Liver (tissue), 9 donors: ENCODE measurements around the gene ANXA11. TPM values are rescaled to one million over a fixed set of nuclear protein-coding genes. Genes with fewer than 3 reads are reported as not detected.

Experiments
- DNase-seq: peaks from one replicate; pipeline ENCODE4 v3.0.0-alpha.2; 2017; ENCODE audit warnings: low spot score
- H3K27ac ChIP-seq, 2 donors: one replicate each; pipeline ENCODE4 v1.7.0; 2013; ENCODE audit warnings: inconsistent platforms in 2 of 2, low read length in 2 of 2, control low read depth in 1 of 2, low read depth in 1 of 2, mild to moderate bottlenecking in 1 of 2
- H3K27me3 ChIP-seq, 4 donors: one replicate each; pipeline versions ENCODE4 v1.6.1 to v1.7.0; 2013; ENCODE audit warnings: low read length in 3 of 4, inconsistent platforms in 1 of 4, mild to moderate bottlenecking in 1 of 4, moderate library complexity in 1 of 4; ENCODE audit not compliant: control insufficient read depth in 4 of 4, insufficient read depth in 4 of 4
- H3K36me3 ChIP-seq, 4 donors: one replicate each; pipeline versions ENCODE4 v1.6.1 to v1.7.0; 2013; ENCODE audit warnings: low read length in 3 of 4, mild to moderate bottlenecking in 3 of 4, low read depth in 1 of 4, moderate library complexity in 1 of 4; ENCODE audit not compliant: control insufficient read depth in 4 of 4, insufficient read depth in 3 of 4
- H3K4me1 ChIP-seq, 4 donors: one replicate each; pipeline versions ENCODE4 v1.6.1 to v1.7.0; 2013; ENCODE audit warnings: low read length in 3 of 4, mild to moderate bottlenecking in 3 of 4, moderate library complexity in 1 of 4; ENCODE audit not compliant: control insufficient read depth in 4 of 4, insufficient read depth in 4 of 4
- H3K4me3 ChIP-seq, 3 donors: one replicate each; pipeline versions ENCODE4 v1.6.1 to v1.7.0; 2013; ENCODE audit warnings: low read length in 3 of 3, control low read depth in 1 of 3, low read depth in 1 of 3, mild to moderate bottlenecking in 1 of 3
- H3K9ac ChIP-seq, 2 donors: one replicate each; pipeline ENCODE4 v1.7.0; 2013; ENCODE audit warnings: low read length in 2 of 2, mild to moderate bottlenecking in 2 of 2, moderate library complexity in 2 of 2, control low read depth in 1 of 2, low read depth in 1 of 2
- H3K9me3 ChIP-seq, 4 donors: one replicate each; pipeline versions ENCODE4 v1.6.1 to v1.7.0; 2013; ENCODE audit warnings: low read length in 3 of 4; ENCODE audit not compliant: control insufficient read depth in 4 of 4
- EGR1 ChIP-seq, 2 donors: IDR thresholded peaks; 2 replicates each; pipeline ENCODE4 v1.6.1; 2016 to 2018; ENCODE audit warnings: antibody characterized with exemption in 2 of 2, low read depth in 2 of 2
- FOXA1 ChIP-seq: IDR thresholded peaks from 2 replicates; pipeline ENCODE4 v1.6.1; 2016; ENCODE audit warnings: antibody characterized with exemption
- FOXA2 ChIP-seq: IDR thresholded peaks from 2 replicates; pipeline ENCODE4 v1.6.1; 2016; ENCODE audit warnings: antibody characterized with exemption
- GABPA ChIP-seq, 2 donors: IDR thresholded peaks in 1 of 2; conservative IDR thresholded peaks in 1 of 2; 2 replicates each; pipeline ENCODE4 v1.6.1; 2016; ENCODE audit warnings: antibody characterized with exemption in 2 of 2, mild to moderate bottlenecking in 1 of 2, moderate library complexity in 1 of 2
- HNF4A ChIP-seq, 2 donors: conservative IDR thresholded peaks; 2 replicates each; pipeline ENCODE4 v1.6.1; 2016; ENCODE audit warnings: antibody characterized with exemption in 2 of 2, mild to moderate bottlenecking in 2 of 2
- HNF4G ChIP-seq: IDR thresholded peaks from 2 replicates; pipeline ENCODE4 v1.6.1; 2016; ENCODE audit warnings: antibody characterized with exemption
- JUND ChIP-seq, 2 donors: IDR thresholded peaks; 2 replicates each; pipeline ENCODE4 v1.6.1; 2016; ENCODE audit warnings: antibody characterized with exemption in 2 of 2
- NR2F2 ChIP-seq: IDR thresholded peaks from 2 replicates; pipeline ENCODE4 v1.6.1; 2016; ENCODE audit warnings: antibody characterized with exemption
- RAD21 ChIP-seq, 2 donors: IDR thresholded peaks; 2 replicates each; pipeline ENCODE4 v1.6.1; 2016; ENCODE audit warnings: antibody characterized with exemption in 2 of 2, mild to moderate bottlenecking in 2 of 2
- RXRA ChIP-seq, 2 donors: IDR thresholded peaks; 2 replicates each; pipeline ENCODE4 v1.6.1; 2017 to 2018; ENCODE audit warnings: antibody characterized with exemption in 2 of 2, mild to moderate bottlenecking in 1 of 2
- SP1 ChIP-seq: IDR thresholded peaks from 2 replicates; pipeline ENCODE4 v1.6.1; 2018; ENCODE audit warnings: antibody characterized with exemption, mild to moderate bottlenecking
- TAF1 ChIP-seq: conservative IDR thresholded peaks from 2 replicates; pipeline ENCODE4 v1.6.1; 2016; ENCODE audit warnings: antibody characterized with exemption, mild to moderate bottlenecking
- YY1 ChIP-seq: IDR thresholded peaks from 2 replicates; pipeline ENCODE4 v1.6.1; 2016; ENCODE audit warnings: antibody characterized with exemption, mild to moderate bottlenecking
- WGBS: extraction: QIAGEN DNeasy Blood & Tissue Kit; methylation state at CpG from one replicate; pipeline ENCODE4 v1.1.7; 2013; 5-methylcytosine and 5-hydroxymethylcytosine counted together
- polyA plus RNA-seq, 2 donors: library from polyadenylated mRNA; stranded (reverse) in 1 of 2; unstranded in 1 of 2; fragments of 200-250 nt in 1 of 2; fragments of >200 nt in 1 of 2; fragmentation: Nextera tagmentation in 1 of 2; extraction: Ambion mirVana in 1 of 2; gene quantifications; one replicate each; pipeline versions ENCODE4 v1.2.1 to v1.2.3, GENCODE V29; 2013 to 2015
- total RNA-seq, 2 donors: library from RNA; depleted of rRNA; stranded (reverse); fragments of >200 nt; gene quantifications; one replicate each; pipeline ENCODE4 v1.2.3, GENCODE V29; 2014
- TF ChIP-seq, protein P1 (sequence below): fragments of 150-350 bp; IDR thresholded peaks from 2 replicates; pipeline ENCODE4 v1.5.1; 2017; ENCODE audit warnings: improper control_type of control experiment, low read depth, low read length; ENCODE audit not compliant: missing input control
- TF ChIP-seq, protein P2 (sequence below): IDR thresholded peaks from 2 replicates; pipeline ENCODE4 v1.6.1; 2016; ENCODE audit warnings: antibody characterized with exemption
- TF ChIP-seq, protein P3 (sequence below): IDR thresholded peaks from 2 replicates; pipeline ENCODE4 v1.6.1; 2016; ENCODE audit warnings: antibody characterized with exemption, mild to moderate bottlenecking
- TF ChIP-seq, protein P4 (sequence below): IDR thresholded peaks from 2 replicates; pipeline ENCODE4 v1.6.1; 2016; ENCODE audit warnings: antibody characterized with exemption
- TF ChIP-seq, protein P5 (sequence below): IDR thresholded peaks from 2 replicates; pipeline ENCODE4 v1.6.1; 2016; ENCODE audit warnings: antibody characterized with exemption
- donor health status: healthy.
- donor health status: healthy.
- donor health status: healthy.
- donor health status: healthy.
- donor health status: healthy.

Gene ANXA11
- total and polyA plus RNA-seq, 4 donors: 14.0 to 40.4 (median 24.8) TPM

DNA sequence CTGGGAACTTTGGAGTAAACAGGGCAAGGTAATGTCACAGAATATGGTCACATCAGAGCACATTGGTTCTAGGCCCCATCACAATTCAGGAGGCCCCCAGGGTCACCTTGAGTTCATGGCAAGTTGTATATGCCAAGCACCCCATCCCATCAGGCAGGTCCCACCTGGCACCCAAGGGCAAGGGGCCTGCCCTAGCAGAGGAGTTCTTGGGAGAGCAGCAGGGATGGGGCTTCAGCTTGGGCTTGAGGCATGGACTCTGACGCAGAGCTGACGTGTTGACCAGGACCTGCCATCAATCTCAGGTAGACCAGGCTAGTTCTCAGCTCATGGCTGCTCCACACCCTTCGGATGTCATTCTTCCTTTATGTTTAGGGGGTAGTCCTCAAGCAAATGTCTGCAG is 51.9 kb downstream of the ANXA11 start:
- Histone ChIP-seq H3K9me3 (no peaks in the 10 kb centered on the region), H3K27ac (no peak overlapping the region), H3K27me3 (no peaks in the 10 kb centered on the region), H3K4me1 (peaks cover 0 to 3% (median 0%) of the 10 kb centered on the region in 4 donors), H3K36me3 (peaks cover 7 to 59% (median 34%) of the 10 kb centered on the region in 4 donors), H3K4me3 (no peak overlapping the region), H3K9ac (no peak overlapping the region)
- WGBS: 100% methylated on average over 3 of the region's 3 CpGs
- TF ChIP-seq GABPA (IDR thresholded peaks at IDR 0.05 in 1 of 2, conservative IDR thresholded peaks at IDR 0.05 in 1 of 2) (no peak), TAF1 (no peak), JUND (IDR thresholded peaks at IDR 0.05) (no peak), EGR1 (IDR thresholded peaks at IDR 0.05; ENCODE audit: low read depth in 2 of 2) (no peak), FOXA1 (no peak), FOXA2 (no peak), HNF4G (no peak), NR2F2 (no peak), SP1 (no peak), HNF4A (conservative IDR thresholded peaks at IDR 0.05) (no peak), RAD21 (IDR thresholded peaks at IDR 0.05) (no peak), RXRA (IDR thresholded peaks at IDR 0.05) (no peak), YY1 (no peak)
- TF ChIP-seq, protein P1, sequence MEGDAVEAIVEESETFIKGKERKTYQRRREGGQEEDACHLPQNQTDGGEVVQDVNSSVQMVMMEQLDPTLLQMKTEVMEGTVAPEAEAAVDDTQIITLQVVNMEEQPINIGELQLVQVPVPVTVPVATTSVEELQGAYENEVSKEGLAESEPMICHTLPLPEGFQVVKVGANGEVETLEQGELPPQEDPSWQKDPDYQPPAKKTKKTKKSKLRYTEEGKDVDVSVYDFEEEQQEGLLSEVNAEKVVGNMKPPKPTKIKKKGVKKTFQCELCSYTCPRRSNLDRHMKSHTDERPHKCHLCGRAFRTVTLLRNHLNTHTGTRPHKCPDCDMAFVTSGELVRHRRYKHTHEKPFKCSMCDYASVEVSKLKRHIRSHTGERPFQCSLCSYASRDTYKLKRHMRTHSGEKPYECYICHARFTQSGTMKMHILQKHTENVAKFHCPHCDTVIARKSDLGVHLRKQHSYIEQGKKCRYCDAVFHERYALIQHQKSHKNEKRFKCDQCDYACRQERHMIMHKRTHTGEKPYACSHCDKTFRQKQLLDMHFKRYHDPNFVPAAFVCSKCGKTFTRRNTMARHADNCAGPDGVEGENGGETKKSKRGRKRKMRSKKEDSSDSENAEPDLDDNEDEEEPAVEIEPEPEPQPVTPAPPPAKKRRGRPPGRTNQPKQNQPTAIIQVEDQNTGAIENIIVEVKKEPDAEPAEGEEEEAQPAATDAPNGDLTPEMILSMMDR: no peak
- TF ChIP-seq, protein P2, sequence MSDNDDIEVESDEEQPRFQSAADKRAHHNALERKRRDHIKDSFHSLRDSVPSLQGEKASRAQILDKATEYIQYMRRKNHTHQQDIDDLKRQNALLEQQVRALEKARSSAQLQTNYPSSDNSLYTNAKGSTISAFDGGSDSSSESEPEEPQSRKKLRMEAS: no peak
- TF ChIP-seq, protein P3, sequence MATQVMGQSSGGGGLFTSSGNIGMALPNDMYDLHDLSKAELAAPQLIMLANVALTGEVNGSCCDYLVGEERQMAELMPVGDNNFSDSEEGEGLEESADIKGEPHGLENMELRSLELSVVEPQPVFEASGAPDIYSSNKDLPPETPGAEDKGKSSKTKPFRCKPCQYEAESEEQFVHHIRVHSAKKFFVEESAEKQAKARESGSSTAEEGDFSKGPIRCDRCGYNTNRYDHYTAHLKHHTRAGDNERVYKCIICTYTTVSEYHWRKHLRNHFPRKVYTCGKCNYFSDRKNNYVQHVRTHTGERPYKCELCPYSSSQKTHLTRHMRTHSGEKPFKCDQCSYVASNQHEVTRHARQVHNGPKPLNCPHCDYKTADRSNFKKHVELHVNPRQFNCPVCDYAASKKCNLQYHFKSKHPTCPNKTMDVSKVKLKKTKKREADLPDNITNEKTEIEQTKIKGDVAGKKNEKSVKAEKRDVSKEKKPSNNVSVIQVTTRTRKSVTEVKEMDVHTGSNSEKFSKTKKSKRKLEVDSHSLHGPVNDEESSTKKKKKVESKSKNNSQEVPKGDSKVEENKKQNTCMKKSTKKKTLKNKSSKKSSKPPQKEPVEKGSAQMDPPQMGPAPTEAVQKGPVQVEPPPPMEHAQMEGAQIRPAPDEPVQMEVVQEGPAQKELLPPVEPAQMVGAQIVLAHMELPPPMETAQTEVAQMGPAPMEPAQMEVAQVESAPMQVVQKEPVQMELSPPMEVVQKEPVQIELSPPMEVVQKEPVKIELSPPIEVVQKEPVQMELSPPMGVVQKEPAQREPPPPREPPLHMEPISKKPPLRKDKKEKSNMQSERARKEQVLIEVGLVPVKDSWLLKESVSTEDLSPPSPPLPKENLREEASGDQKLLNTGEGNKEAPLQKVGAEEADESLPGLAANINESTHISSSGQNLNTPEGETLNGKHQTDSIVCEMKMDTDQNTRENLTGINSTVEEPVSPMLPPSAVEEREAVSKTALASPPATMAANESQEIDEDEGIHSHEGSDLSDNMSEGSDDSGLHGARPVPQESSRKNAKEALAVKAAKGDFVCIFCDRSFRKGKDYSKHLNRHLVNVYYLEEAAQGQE: no peak
- TF ChIP-seq, protein P4, sequence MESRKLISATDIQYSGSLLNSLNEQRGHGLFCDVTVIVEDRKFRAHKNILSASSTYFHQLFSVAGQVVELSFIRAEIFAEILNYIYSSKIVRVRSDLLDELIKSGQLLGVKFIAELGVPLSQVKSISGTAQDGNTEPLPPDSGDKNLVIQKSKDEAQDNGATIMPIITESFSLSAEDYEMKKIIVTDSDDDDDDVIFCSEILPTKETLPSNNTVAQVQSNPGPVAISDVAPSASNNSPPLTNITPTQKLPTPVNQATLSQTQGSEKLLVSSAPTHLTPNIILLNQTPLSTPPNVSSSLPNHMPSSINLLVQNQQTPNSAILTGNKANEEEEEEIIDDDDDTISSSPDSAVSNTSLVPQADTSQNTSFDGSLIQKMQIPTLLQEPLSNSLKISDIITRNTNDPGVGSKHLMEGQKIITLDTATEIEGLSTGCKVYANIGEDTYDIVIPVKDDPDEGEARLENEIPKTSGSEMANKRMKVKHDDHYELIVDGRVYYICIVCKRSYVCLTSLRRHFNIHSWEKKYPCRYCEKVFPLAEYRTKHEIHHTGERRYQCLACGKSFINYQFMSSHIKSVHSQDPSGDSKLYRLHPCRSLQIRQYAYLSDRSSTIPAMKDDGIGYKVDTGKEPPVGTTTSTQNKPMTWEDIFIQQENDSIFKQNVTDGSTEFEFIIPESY: no peak
- TF ChIP-seq, protein P5, sequence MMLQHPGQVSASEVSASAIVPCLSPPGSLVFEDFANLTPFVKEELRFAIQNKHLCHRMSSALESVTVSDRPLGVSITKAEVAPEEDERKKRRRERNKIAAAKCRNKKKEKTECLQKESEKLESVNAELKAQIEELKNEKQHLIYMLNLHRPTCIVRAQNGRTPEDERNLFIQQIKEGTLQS: no peak
- no peak for DNase-seq
